ENCODE results near the gene DEF6. TPM values are rescaled to one million over a fixed set of nuclear protein-coding genes. Genes with fewer than 3 reads are reported as not detected.
A peak's percentile ranks its signal among the peaks of the same experiment; 100 is the strongest.

DEF6 gene
- total RNA-seq, 2 donors from 2014 or later = 5.5 to 6.0 TPM

- DNase-seq (ENCODE audit: low spot score) = no peak
- intact Hi-C loops (cut with DNase I) = no loop called here
These were observed 21.8 kb upstream of the DEF6 start for GRCh38 chr6:35275744-35276260.

- intact Hi-C loops (cut with DNase I) = no loop called here
- no peak for DNase-seq (ENCODE audit: low spot score)
These were observed 18.9 kb upstream of the DEF6 start for GRCh38 chr6:35278708-35279107.

GRCh38 chr6:35280903-35281302 lies 16.7 kb upstream of the DEF6 start:
- no peak for DNase-seq (ENCODE audit: low spot score)

GRCh38 chr6:35282472-35282871 lies 15.1 kb upstream of the DEF6 start:
- intact Hi-C loops (cut with DNase I) = loop anchor here in 1 of 2 donors (5.0 kb wide), 1 partner anchor 1280 kb away; no protein-coding TSS in a partner anchor
- no peak for DNase-seq (ENCODE audit: low spot score)

More at GRCh38 chr6:35280903-35281302, 16.7 kb upstream of the DEF6 start:
- intact Hi-C loops (cut with DNase I) = loop anchor here in 1 of 2 donors (5.0 kb wide), 1 partner anchor 1279 kb away; no protein-coding TSS in a partner anchor

- intact Hi-C loops (cut with DNase I) = loop anchor here in 1 of 2 donors (5.0 kb wide), 1 partner anchor 1281 kb away; no protein-coding TSS in a partner anchor
- DNase-seq (ENCODE audit: low spot score) = no peak
These were observed 14.3 kb upstream of the DEF6 start for GRCh38 chr6:35283361-35283760.

GRCh38 chr6:35287671-35288396 lies 9.8 kb upstream of the DEF6 start:
- no peak for DNase-seq (ENCODE audit: low spot score)
- intact Hi-C loops (cut with DNase I) = no loop called here

GRCh38 chr6:35288834-35289233 lies 8.8 kb upstream of the DEF6 start:
- intact Hi-C loops (cut with DNase I) = no loop called here

GRCh38 chr6:35291491-35291890 lies 6.1 kb upstream of the DEF6 start:
- peak; percentile 35 for DNase-seq (ENCODE audit: low spot score)
- intact Hi-C loops (cut with DNase I) = no loop called here

More at GRCh38 chr6:35288834-35289233, 8.8 kb upstream of the DEF6 start:
- no peak for DNase-seq (ENCODE audit: low spot score)

- no peak for DNase-seq (ENCODE audit: low spot score)
- intact Hi-C loops (cut with DNase I) = loop anchor here in 1 of 2 donors (1.0 kb wide), 1 partner anchor 148 kb away; no protein-coding TSS in a partner anchor
These were observed 5.1 kb upstream of the DEF6 start for GRCh38 chr6:35292494-35292893.

GRCh38 chr6:35293681-35294080 lies 3.9 kb upstream of the DEF6 start:
- intact Hi-C loops (cut with DNase I) = no loop called here
- DNase-seq (ENCODE audit: low spot score) = no peak

GRCh38 chr6:35294308-35294945 lies 3.2 kb upstream of the DEF6 start:
- no peak for DNase-seq (ENCODE audit: low spot score)
- intact Hi-C loops (cut with DNase I) = no loop called here

GRCh38 chr6:35295036-35295435 lies 2.6 kb upstream of the DEF6 start:
- intact Hi-C loops (cut with DNase I) = no loop called here
- DNase-seq (ENCODE audit: low spot score) = no peak

- intact Hi-C loops (cut with DNase I) = no loop called here
- DNase-seq (ENCODE audit: low spot score) = no peak
These were observed 1.9 kb upstream of the DEF6 start for GRCh38 chr6:35295521-35296315.

GRCh38 chr6:35296931-35297600 lies 552 bp upstream of the DEF6 start:
- intact Hi-C loops (cut with DNase I) = no loop called here

GRCh38 chr6:35298625-35299140 lies 1.1 kb downstream of the DEF6 start:
- no peak for DNase-seq (ENCODE audit: low spot score)
- intact Hi-C loops (cut with DNase I) = loop anchor here in 1 of 2 donors (1.0 kb wide), 1 partner anchor 138 kb away; no protein-coding TSS in a partner anchor

More at GRCh38 chr6:35296931-35297600, 552 bp upstream of the DEF6 start:
- no peak for DNase-seq (ENCODE audit: low spot score)

- DNase-seq (ENCODE audit: low spot score) = no peak
- intact Hi-C loops (cut with DNase I) = no loop called here
These were observed 2.1 kb downstream of the DEF6 start for GRCh38 chr6:35299674-35300073.

GRCh38 chr6:35300848-35301247 lies 3.2 kb downstream of the DEF6 start:
- DNase-seq (ENCODE audit: low spot score) = no peak
- intact Hi-C loops (cut with DNase I) = no loop called here

GRCh38 chr6:35302604-35303241 lies 5.1 kb downstream of the DEF6 start:
- no peak for DNase-seq (ENCODE audit: low spot score)
- intact Hi-C loops (cut with DNase I) = no loop called here

Measured in posterior vena cava (tissue), 2 donors.